ENCODE data around the gene ACP4.

DNA sequence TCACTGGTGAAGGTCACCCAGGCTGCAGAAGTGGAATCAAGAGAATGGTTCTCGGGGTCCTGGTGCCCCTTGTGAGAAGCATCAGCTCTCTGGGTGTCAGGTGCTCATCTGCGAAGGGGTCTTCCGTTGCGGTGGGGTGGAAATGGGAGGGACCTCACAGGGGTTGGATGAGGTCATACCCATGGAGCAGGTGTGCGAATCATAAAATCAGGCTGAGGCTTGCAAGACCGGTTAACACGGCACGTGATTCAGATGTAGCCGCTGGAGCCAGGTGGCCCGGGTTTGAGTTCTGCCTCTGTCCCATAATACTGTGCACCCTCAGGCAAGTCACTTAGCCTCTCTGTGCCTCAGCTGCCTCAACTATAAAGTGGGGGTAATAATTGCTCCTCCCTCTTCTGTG lies 47.1 kb downstream of the ACP4 start:
- TF ChIP-seq EZH2 (IDR thresholded peaks at IDR 0.05; ENCODE audit: insufficient read depth, poor library complexity, severe bottlenecking) (no peak), EZH2phosphoT487 (IDR thresholded peaks at IDR 0.05; ENCODE audit: insufficient read depth, low read depth) (no peak)
